ENCODE data around the gene ITGA11. TPM values are rescaled to one million over a fixed set of nuclear protein-coding genes. Genes with fewer than 3 reads are reported as not detected.

ITGA11 gene
- total RNA-seq, 2 donors from 2014 or later: 22.4 to 23.8 TPM

DNA sequence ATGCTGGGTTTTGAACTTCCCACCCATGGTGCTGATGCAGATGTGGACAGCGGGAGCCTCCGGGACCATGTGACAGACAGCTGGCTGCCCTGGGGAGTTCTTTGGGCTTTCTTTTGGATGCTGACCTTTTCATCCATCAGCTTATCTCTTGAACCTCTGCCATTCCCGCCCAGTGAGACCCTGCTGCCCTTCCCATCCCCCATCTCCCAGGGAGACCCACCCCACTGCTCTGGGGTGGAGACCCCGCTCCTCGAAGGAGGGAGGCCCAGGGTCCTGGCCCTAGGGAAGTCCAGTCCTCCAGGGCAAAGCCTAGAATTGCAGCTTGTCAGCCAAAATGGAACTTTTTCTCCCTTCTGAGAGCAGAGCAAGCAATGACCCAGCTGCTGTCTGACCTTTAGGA is 64.0 kb downstream of the ITGA11 start:
- ATAC-seq (no peak), DNase-seq (no peak)
- intact Hi-C loops (cut with DNase I): loop anchor here in 1 of 2 donors (5.0 kb wide), 1 partner anchor 51 kb away; no protein-coding TSS in a partner anchor

DNA sequence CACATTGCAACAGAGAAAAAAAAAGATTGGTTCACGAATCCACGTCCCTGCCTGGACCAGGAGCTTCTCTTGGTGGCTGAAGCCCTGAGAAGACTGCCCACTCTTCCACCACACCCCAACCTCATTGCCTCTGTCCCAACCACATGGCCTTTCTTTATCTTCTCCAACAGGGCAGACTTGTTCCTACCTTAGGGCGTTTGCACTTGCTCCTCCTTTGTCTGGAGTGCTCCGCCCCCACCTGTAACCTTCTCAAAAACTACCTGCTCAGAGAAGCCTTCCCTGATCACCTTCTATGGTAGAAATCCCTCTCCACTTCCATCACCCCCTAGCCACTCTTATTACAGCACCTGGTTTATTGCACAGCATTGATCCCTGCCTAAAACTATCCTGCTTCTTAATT is 64.7 kb downstream of the ITGA11 start:
- ATAC-seq (no peak), DNase-seq (no peak)
- intact Hi-C loops (cut with DNase I): loop anchor here in 1 of 2 donors (5.0 kb wide), 1 partner anchor 50 kb away; no protein-coding TSS in a partner anchor

DNA sequence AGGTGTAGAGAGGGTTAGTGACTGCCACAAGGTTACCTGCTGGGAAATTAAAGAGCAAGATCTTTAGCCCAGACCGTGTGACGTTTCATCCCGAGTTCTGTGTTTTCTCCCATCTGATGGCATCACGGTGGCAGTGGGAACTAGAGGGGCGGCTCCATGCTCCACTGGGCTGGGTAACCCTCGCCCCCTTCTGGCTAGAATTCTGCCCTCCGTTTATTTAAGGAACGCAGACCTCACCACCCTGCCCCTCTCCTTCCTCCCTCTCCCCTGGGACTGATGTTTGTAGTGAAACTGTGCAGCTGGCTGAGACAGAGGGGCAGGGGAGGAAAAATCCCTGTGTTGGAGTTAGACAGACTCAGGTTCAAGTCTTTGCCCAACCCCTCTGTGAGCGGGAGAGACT is 65.6 kb downstream of the ITGA11 start:
- DNase-seq: no peak
- intact Hi-C loops (cut with DNase I): loop anchor here in 1 of 2 donors (5.0 kb wide), 1 partner anchor 49 kb away; no protein-coding TSS in a partner anchor
- ATAC-seq: no peak

DNA sequence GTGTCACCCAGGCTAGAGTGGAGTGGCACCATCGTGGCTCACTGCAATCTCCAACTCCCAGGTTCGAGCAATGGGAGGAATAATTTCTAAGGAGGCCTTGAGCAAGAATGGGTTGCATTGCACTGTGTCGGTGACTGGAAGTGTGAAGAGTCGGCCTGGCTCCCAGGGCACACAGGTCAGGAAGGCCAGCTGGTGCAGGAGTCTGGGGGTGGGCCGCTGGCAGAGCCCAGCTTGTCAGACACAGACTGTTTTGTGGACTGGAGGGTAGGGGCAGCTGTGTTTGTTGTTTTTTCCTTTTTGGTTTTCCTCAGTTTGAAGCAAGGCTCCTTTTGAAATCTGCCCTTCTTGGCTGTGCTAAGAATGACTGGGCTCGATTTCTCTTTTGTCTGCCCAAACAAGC is 66.2 kb downstream of the ITGA11 start:
- peak; percentile 1 to 7 for ATAC-seq
- intact Hi-C loops (cut with DNase I): loop anchor here in 1 of 2 donors (5.0 kb wide), 1 partner anchor 48 kb away; no protein-coding TSS in a partner anchor

DNA sequence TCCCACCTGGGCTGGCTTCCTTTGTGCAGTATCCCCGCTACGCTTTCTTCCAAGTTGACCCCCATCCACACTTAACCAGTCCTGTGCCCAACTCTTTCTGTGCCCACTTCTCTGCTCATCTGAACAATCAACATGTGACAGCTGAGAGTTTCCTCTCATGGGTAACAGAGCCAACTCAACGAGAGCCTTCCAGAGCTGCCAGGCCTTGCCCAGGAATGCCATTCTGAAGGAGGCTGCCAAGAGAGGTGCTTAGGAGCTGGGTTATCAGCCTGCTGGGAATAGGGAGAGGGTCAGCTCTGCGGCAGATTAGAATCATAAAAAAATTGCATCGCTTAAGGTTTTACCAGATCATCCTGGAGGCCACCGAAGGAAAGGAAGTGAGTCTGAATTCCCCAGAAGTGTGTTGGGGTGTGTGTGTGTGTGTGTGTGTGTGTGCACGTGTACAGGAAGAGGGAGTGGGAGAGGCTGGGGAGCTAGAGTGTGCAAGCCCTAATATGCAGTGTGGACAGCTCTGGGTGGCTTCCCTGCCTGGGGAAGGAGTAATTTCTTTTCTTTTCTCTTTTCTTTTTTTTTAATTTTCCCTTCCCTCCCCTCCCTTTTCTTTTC is 66.7 kb downstream of the ITGA11 start:
- ATAC-seq (peak; percentile 67 to 79), DNase-seq (no peak)
- intact Hi-C loops (cut with DNase I): loop anchor here in 1 of 2 donors (5.0 kb wide), 1 partner anchor 48 kb away; no protein-coding TSS in a partner anchor

More for the DNA sequence above, 66.2 kb downstream of the ITGA11 start:
- no peak for DNase-seq

DNA sequence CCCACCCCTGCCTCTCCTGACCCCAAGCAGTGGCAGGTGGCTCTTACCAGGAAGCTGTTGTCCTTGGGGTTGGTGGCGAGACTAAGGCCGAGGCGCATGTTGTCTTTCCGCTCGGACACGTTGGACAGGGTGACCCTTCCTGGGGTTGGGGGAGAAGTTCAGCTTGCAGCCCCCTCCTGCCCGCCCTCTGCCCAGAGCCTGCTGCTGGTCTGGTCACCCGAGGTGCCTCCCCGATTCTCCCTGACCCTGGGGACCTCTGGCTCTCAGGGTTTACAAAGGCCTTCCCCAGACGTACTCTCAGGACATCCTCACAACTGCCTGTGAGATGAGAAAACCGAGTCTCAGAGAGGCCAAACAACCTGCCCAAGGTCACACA is 67.3 kb downstream of the ITGA11 start:
- DNase-seq (no peak), ATAC-seq (peak; percentile 3 to 6)
- intact Hi-C loops (cut with DNase I): loop anchor here in 1 of 2 donors (5.0 kb wide), 1 partner anchor 47 kb away; no protein-coding TSS in a partner anchor

DNA sequence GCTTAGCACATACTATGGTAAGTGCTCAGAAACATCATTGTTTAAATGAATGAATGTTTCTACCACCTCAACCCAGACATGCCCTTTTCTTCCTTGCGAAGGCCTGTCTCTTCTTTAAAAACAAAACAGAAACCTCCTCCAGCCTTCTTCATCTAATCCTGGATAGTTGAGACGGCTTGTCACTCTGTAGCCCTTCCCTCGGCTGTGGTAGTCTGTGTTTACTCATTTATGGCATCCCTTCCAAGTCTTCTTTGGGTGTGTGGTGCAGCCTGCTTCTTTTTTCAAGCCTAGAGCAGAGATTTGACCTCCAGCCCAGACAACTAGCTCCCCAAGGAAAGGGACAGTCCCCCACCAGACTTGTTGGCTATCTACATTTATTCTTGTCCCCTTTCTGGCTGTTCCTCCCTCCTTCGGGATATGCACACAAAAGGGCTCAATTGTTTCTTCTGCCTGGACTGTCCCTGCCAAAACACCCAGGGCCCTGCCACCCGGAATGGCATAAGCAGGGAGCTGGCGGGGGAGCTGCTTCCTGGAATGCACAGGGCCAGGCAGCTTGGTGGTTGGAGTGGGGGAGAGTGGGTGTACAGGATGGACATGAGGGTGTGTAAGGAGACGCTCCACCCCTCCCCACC is 67.8 kb downstream of the ITGA11 start:
- ATAC-seq: peak; percentile 74 to 78
- peak; percentile 76 for DNase-seq

DNA sequence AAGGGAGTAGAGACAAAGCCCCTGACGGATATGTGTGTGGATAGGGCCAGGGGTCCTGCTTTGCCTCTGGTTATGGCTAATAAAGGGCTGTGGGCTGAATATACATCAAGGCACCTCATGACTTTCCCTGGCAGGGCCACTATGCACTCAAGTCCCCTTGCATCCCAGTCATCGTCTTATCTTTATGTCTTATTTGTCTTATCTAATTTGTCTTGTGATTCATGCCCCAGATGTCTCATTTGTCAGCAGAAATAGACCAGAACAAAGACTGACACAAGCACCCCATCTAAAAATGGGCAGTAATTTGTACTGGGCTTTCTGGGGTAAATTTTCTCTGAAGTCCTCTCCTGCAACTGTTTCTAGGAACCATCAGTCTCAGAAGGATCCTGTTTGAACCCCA is 68.6 kb downstream of the ITGA11 start:
- DNase-seq (no peak), ATAC-seq (no peak)
- intact Hi-C loops (cut with DNase I): no loop called here

More for the DNA sequence above, 67.8 kb downstream of the ITGA11 start:
- intact Hi-C loops (cut with DNase I): no loop called here

DNA sequence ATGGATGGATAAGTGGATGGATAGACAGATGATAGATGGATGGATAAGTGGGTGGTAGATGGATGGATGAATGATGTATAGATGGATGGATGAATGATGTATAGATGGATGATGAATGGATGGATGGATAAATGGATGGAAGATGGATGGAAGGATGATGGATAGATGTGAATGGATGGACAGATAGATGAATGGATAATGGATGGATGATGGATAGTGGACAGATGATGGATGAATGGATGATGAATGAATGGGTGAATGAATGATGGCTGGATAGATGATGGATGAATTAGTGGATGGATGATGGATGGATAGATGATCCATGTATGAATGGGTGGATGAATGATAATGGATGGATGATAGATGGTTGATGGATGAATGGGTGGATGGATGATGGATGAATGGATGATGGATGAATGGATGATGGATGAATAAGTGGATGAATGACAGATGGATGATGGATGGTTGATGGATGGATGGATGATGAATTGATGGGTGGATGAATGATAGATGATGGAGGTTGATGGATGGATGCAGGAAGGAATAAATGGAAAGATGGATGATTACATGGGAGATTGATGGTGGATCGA is 69.3 kb downstream of the ITGA11 start:
- ATAC-seq: no peak
- intact Hi-C loops (cut with DNase I): no loop called here

DNA sequence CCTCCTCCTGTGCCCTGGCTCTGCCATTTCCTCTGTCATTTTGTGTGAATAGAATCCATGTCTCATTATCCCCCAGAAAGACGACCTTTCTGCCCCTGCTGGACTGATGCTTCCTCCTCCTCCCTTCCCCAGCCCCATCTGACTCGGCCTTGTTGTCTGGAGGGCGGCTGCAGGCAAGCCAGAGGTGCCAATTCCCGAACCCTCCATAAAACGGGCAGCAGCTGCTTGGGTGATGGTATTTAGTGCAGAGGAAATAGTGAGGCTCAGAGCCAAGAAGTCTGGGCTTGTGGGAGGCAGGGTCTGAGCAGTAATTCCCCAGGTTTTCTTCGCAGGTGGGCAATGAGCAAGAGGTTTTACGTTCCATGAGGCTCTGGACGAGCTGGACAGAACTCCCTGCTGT is 71.2 kb downstream of the ITGA11 start:
- no peak for DNase-seq
- intact Hi-C loops (cut with DNase I): no loop called here
- ATAC-seq: no peak

More for the DNA sequence above, 69.3 kb downstream of the ITGA11 start:
- no peak for DNase-seq

DNA sequence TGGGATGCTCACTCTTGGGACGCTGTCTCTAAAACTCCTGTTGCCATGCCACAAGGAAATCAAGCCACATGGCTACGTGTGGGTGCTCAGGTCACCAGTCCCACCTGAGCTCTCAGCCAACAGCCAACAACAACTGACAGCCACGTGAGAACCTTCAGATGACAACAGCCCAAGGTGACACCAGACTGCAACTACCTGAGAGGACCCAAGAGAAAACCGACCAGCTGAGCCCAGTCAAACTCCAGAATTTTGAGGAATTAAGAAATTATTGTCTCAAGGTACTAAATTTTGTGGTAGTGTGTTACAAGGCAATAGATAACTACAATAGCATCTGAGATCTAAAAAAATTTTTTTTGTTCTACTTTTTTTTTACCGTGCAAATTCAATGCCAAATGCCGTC is 75.2 kb downstream of the ITGA11 start:
- intact Hi-C loops (cut with DNase I): no loop called here
- no peak for DNase-seq
- ATAC-seq: no peak

DNA sequence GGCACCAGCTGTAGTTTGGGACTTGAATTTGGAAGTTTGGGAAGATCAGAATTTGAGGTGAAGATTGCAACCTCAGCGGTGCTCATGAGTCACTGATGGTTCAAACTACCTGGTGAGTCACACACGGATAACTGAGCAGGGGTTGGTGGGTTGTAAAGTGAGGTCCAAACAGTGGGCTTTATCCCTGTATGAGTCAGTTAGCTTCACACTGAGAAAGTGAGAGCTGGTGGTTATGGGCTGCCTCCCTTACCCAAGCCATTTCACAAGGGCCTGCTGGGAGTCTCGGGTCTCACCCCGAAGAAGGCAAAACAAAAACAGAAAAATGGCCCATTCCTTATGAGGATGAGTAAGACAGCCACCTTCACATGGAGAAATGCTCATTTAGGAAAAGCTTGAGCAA is 77.0 kb downstream of the ITGA11 start:
- intact Hi-C loops (cut with DNase I): no loop called here
- ATAC-seq: no peak
- DNase-seq: no peak

DNA sequence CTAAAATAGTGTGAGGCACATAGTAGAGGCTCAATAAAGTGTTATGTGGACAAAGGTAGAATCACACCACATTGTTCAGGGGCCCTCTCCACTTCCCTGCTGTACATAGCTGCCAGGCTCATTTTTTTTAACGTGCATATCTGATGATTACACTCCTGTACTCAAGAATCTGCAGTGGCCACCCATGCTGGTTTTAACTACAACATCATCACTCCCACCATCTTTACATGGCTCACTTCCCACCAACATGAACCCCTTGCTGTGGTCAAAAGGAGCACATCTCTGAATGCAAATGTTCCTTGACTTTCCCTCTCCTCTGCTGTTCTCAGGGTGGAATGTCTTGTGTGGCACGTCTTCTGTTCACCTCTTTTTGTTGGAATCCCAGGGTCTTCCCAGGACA is 77.7 kb downstream of the ITGA11 start:
- no peak for DNase-seq
- no peak for ATAC-seq
- intact Hi-C loops (cut with DNase I): no loop called here

DNA sequence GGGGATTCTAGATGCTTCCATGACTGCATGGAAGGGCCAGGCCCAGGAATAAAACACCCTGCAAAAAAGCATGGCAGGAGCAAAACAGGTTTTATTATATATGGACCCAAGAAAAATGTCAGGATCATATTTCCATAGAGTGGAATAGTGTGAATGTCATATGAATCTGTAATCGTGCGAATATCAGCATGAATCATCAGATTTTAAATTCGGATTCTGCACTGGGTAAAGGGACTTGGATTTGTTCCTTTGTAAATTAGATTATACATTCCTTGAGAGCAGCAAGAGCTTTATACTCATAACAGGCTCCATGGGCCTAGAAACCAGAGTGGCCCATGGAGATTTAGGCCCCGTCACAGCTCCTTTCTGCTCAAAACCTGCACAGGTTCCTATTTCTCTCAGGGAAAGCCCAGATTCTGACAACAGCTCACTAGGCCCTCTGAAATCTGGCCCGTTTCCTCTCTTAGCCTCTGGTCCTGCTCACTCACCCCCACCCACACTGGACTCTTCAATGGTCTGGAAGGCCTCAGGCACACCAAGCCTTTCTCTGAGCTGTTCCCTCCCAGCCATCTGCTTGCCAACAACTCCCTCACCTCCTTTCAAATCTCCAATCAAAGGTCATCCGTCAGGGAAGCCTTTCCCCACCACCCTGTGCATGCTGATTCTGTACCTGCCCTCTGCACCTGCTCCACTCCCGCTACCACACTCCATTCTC is 78.4 kb downstream of the ITGA11 start:
- DNase-seq: no peak

DNA sequence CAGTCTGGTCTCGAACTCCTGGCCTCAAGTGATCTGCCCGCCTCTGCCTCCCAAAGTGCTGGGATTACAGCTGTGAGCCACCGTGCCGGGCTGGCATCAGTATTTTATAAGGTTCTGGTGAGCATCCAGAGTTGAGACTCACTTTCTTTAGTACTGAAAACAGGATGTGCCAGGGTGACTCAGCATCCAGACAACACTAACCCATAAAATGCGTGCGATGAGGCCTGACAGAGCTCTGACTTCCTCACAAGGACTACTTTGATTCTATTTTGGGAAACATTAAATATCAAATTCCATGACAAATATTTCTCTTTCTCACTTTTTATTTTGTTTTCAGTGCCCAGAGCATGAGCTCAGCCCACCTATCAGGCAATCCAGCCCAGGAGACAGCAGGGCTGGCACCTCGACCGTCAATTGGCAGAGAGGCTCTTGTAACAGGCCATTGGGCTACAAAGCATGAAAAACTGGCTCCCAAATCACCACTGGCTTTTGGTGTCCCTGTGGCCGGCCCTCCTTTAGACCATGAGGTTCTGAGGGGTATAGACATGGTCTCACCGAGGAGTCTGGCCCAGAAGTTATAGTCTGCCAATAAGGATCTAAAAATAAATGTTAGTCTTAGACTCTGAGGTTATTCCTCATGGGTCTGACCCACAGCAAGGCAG is 79.4 kb downstream of the ITGA11 start:
- peak; percentile 38 to 65 for ATAC-seq
- peak; percentile 57 for DNase-seq
- intact Hi-C loops (cut with DNase I): no loop called here

More for the DNA sequence above, 78.4 kb downstream of the ITGA11 start:
- ATAC-seq: peak; percentile 52 to 76
- intact Hi-C loops (cut with DNase I): no loop called here

DNA sequence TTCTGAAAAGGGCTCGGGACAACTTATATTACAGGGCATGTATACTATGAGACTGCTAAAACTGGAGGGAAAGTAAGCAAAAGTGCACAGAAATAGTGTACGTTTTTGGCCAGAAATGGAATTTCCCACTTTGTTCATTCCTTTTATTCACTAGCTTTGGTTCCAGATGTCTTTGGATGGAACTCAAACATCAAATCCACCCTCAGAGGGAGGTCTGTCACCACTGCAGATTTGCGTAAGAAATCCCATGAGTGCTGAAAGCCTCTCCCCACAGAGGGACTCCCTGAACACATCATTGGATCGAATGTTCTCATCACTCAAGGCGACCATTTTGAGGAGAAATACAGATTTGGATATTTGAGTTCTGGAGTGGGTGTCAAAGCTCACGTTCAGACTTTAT is 82.8 kb downstream of the ITGA11 start:
- DNase-seq (no peak), ATAC-seq (no peak)

DNA sequence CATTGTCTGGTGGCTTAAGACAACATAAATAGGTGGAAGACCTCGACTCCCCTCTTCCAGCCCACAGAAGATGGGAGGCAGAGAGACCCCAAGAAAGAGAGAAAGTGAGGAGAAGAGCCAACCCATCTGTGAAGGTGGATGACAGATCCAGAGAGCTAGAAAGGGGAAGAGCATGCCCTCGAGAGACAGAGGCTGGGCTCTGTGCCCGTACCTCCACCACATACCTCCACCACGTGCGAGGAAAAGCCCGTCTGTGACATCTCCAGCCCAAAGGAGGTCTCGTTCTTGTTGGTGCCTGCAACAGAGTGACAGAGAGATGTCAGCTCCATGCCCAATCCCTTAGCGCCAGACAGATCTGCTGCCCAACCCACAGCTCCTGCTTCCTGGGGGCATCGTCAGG is 83.4 kb downstream of the ITGA11 start:
- DNase-seq: no peak
- no peak for ATAC-seq
- intact Hi-C loops (cut with DNase I): no loop called here

More for the DNA sequence above, 82.8 kb downstream of the ITGA11 start:
- intact Hi-C loops (cut with DNase I): no loop called here

DNA sequence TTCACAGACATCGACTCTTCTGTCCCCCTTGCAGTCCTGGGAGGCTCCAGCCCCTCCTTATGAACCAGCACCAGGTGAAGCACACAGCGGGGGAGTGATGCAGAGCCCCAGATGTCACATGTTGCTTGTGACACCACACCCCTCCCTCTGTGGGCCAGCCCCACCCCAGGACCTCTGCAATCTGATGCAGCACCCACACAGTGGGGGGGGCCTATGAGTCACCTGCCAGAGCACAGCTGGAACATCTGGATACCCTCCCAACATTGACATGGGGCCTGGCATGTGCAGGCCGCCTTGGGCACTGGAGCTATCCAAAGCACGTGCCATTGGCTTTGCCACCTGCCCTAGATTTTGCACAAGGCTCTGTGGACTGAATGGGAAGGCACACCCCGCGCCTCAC is 83.9 kb downstream of the ITGA11 start:
- intact Hi-C loops (cut with DNase I): no loop called here
- DNase-seq: no peak
- peak in 1 of 2 donors; percentile 20 for ATAC-seq

DNA sequence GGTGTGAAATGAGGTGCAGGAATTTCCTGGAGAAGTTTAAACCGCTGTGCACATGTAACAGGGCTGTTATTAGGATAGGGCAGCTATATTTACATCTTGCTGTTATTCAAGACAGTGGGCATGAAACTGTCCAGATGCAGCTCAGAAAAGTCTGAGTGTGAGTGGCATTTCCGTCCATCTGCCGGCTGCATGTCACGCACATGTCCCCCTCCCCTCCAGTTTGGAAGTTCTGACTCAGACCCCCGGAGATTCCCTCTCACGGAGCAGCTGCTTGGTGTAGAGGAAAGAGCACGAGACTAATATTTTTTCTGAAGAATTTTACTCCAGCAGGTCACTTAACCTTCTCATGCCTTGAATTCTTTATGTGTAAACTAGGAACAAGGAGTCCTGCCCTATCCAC is 84.6 kb downstream of the ITGA11 start:
- DNase-seq (no peak), ATAC-seq (no peak)
- intact Hi-C loops (cut with DNase I): no loop called here

Data from left cardiac atrium (tissue), 4 donors.